Ecto neural progenitor cell (in vitro differentiated cells): ENCODE results near the gene NEK4.
"Not testable (repeated sequence)": the region's sequence is repeated elsewhere in the genome, so short reads cannot be mapped to it uniquely, and the experiment has no call there.

ENCODE experiments used
- DNase-seq: peaks from one replicate; pipeline ENCODE4 v3.0.0-alpha.2; 2018; ENCODE audit warnings: low spot score

The NEK4 gene

GRCh38 chr3:52696830-52697631 is 73.7 kb downstream of the NEK4 start:
- no peak for DNase-seq

GRCh38 chr3:52695798-52696671 is 74.7 kb downstream of the NEK4 start:
- no peak for DNase-seq

GRCh38 chr3:52694528-52695189 is 76.1 kb downstream of the NEK4 start:
- DNase-seq, result no peak

- DNase-seq, result no peak
Observed at GRCh38 chr3:52693071-52693470, 77.7 kb downstream of the NEK4 start.

- no peak for DNase-seq
Observed at GRCh38 chr3:52690560-52690959, 80.2 kb downstream of the NEK4 start.

- no peak for DNase-seq
Observed at GRCh38 chr3:52689151-52689550, 81.6 kb downstream of the NEK4 start.

GRCh38 chr3:52688266-52688665 is 82.5 kb downstream of the NEK4 start:
- DNase-seq, result no peak

- peak; percentile 95 for DNase-seq
Observed at GRCh38 chr3:52685709-52686691, 84.7 kb downstream of the NEK4 start, which contains the start of the genes GNL3 and PBRM1. GNL3 (plus strand) TSS chr3:52686032; CDS start chr3:52686093, 61 bp downstream. PBRM1 (minus strand) TSS chr3:52685913.

- peak; percentile 88 for DNase-seq
Observed at GRCh38 chr3:52685285-52685708, 85.4 kb downstream of the NEK4 start.

- DNase-seq, result no peak
Observed at GRCh38 chr3:52684184-52684583, 86.6 kb downstream of the NEK4 start.

GRCh38 chr3:52683611-52684010 is 87.1 kb downstream of the NEK4 start:
- no peak for DNase-seq

- DNase-seq, result no peak
Observed at GRCh38 chr3:52682016-52682415, 88.7 kb downstream of the NEK4 start.

GRCh38 chr3:52681596-52681995 is 89.1 kb downstream of the NEK4 start:
- no peak for DNase-seq

GRCh38 chr3:52679811-52680210 is 90.9 kb downstream of the NEK4 start:
- no peak for DNase-seq

- DNase-seq, result no peak
Observed at GRCh38 chr3:52679199-52679538, 91.6 kb downstream of the NEK4 start.

- no peak for DNase-seq
Observed at GRCh38 chr3:52678265-52679198, 92.2 kb downstream of the NEK4 start.

GRCh38 chr3:52676201-52676600 is 94.5 kb downstream of the NEK4 start:
- not testable (repeated sequence) for DNase-seq

- no peak for DNase-seq
Observed at GRCh38 chr3:52671676-52672075, 99.1 kb downstream of the NEK4 start.

- DNase-seq, result no peak
Observed at GRCh38 chr3:52670621-52671521, 99.9 kb downstream of the NEK4 start.
